ENCODE data around the gene FXYD4. TPM values are rescaled to one million over a fixed set of nuclear protein-coding genes. Genes with fewer than 3 reads are reported as not detected.

FXYD4 gene
- total RNA-seq, 2 experiments from 2014 or later: not detected

DNA sequence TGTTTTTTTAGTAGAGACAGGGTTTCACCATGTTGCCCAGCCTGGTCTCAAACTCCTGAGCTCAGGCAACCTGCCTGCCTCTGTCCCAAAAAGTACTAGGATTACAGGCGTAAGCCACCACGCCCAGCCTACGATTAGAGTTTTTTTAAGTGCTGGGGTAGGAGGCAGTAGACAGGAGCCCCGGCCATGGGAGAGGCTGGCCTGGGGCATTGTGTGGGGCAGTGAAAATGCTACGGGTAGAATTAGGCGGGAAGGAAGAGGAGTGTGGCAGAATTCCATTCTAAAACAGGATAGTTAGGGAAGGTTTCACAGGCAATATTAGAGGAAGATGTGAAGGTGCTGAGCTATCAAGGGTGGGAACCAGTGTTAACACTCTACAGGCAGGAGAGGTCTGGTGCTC is 31.3 kb upstream of the FXYD4 start:
- Mint-ChIP-seq H3K27ac (no peak overlapping the region), H3K36me3 (ENCODE audit: low read depth) (no peaks in the 10 kb centered on the region)

DNA sequence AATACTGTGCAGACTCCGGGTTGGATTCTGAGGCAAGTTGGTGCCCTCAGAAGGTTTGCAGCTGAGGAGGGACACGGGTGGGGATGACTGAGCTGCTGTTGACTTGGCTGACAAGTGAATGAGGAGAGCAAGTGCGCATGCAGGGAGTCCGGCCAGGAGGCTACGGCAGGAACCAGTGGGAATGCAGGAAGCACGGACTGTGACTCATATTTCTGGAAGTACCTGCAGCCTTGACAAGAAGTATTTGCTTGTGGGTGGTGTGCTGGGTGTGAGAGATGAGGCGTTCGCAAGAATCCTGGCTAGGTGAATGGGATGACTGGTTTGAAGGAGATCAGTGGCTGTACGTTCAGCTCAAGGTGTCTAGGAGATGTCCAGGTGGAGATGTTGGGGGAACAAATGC is 30.8 kb upstream of the FXYD4 start:
- POLR2A ChIA-PET: interaction anchor here (0.6 kb wide), 1 partner anchor 599 kb away, joined by 3 read pairs; no protein-coding TSS in a partner anchor
- no peak for ATAC-seq

More for the DNA sequence above, 31.3 kb upstream of the FXYD4 start:
- CTCF ChIA-PET: interaction anchor here (1.2 kb wide), 1 partner anchor 47 kb away, joined by 3 read pairs; no protein-coding TSS in a partner anchor
- DNase-seq (no peak), ATAC-seq (no peak)
- H3K9me3 Mint-ChIP-seq: no peaks in the 10 kb centered on the region
- intact Hi-C loops (cut with micrococcal nuclease): no loop called here
- POLR2A ChIA-PET: interaction anchor here (0.6 kb wide), 1 partner anchor 600 kb away, joined by 3 read pairs; no protein-coding TSS in a partner anchor
- no peak for TF ChIP-seq CTCF (IDR thresholded peaks at IDR 0.05)
- H3K4me3 Mint-ChIP-seq: no peak overlapping the region
- peaks cover 10% of the 10 kb centered on the region for H3K27me3 Mint-ChIP-seq
- H3K4me1 Mint-ChIP-seq (ENCODE audit: low read depth): no peaks in the 10 kb centered on the region

GRCh38 chr10:43341450-43341849 is 30.0 kb upstream of the FXYD4 start:
- no peaks in the 10 kb centered on the region for H3K36me3 Mint-ChIP-seq (ENCODE audit: low read depth)
- no peak for DNase-seq
- no peak for TF ChIP-seq CTCF (IDR thresholded peaks at IDR 0.05)
- ATAC-seq: no peak
- H3K4me3 Mint-ChIP-seq: no peak overlapping the region
- H3K9me3 Mint-ChIP-seq: no peaks in the 10 kb centered on the region
- ChIA-PET CTCF (no interaction called here), POLR2A (no interaction called here)
- H3K27me3 Mint-ChIP-seq: peaks cover 10% of the 10 kb centered on the region
- no peak overlapping the region for H3K27ac Mint-ChIP-seq
- intact Hi-C loops (cut with micrococcal nuclease): no loop called here
- H3K4me1 Mint-ChIP-seq (ENCODE audit: low read depth): no peaks in the 10 kb centered on the region

More for the DNA sequence above, 30.8 kb upstream of the FXYD4 start:
- peaks cover 10% of the 10 kb centered on the region for H3K27me3 Mint-ChIP-seq
- H3K36me3 Mint-ChIP-seq (ENCODE audit: low read depth): no peaks in the 10 kb centered on the region
- TF ChIP-seq CTCF (IDR thresholded peaks at IDR 0.05): no peak
- intact Hi-C loops (cut with micrococcal nuclease): no loop called here
- no peak overlapping the region for H3K27ac Mint-ChIP-seq
- no peak for DNase-seq
- no peak overlapping the region for H3K4me3 Mint-ChIP-seq
- no peaks in the 10 kb centered on the region for H3K9me3 Mint-ChIP-seq
- no peaks in the 10 kb centered on the region for H3K4me1 Mint-ChIP-seq (ENCODE audit: low read depth)
- CTCF ChIA-PET: interaction anchor here (1.2 kb wide), 1 partner anchor 47 kb away, joined by 3 read pairs; no protein-coding TSS in a partner anchor

DNA sequence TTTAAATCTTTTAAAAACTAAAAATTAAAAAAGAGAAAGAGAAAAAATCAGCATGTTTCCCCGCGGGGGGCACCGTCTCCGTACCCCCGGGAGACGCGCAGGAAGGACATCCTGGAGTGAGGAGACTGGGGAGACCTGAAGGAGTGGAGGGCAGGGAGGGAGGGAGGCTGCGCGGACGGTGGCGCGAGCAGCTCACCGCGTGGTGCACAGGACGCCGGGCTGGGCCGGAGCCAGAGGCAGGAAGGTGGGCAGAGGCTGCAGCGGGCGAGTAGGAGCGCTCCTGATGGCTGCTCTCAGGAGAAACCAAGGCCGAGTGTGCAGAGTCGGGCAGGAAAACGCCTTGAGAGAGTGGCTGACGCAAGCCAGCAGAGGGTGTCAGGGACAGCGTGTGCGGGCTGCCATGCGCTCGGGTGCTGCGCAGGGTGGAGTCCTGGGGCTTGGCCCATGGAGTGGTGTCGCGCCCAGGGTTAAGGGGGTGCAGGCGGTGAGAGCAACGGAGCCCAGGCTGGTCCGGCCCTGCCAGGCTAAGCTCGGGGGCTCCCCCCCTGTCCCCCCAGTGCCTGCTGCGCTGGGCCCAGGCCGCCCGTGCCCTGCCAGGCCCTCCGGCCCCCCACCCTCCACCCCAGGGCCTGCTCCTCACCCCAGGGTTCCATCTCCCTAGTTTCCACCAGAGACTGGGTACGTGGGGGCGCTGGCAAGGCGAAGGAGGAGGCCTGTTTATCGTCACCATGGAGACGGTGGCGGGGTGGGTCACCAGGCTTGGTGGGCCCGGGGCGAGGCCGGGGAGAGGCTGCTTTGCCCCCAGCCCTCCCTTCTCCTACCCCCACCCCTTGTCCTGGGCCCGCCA is 28.9 kb upstream of the FXYD4 start:
- Mint-ChIP-seq H3K4me3 (no peak overlapping the region), H3K9me3 (no peaks in the 10 kb centered on the region), H3K27ac (no peak overlapping the region), H3K27me3 (peaks cover 9% of the 10 kb centered on the region), H3K36me3 (ENCODE audit: low read depth) (no peaks in the 10 kb centered on the region), H3K4me1 (ENCODE audit: low read depth) (no peaks in the 10 kb centered on the region)
- ChIA-PET POLR2A (no interaction called here), CTCF (no interaction called here)
- intact Hi-C loops (cut with micrococcal nuclease): no loop called here
- ATAC-seq (no peak), DNase-seq (no peak)
- TF ChIP-seq CTCF (IDR thresholded peaks at IDR 0.05): no peak

- Mint-ChIP-seq H3K9me3 (no peaks in the 10 kb centered on the region), H3K4me1 (ENCODE audit: low read depth) (peaks cover 3% of the 10 kb centered on the region), H3K27me3 (peaks cover 9% of the 10 kb centered on the region), H3K4me3 (no peak overlapping the region), H3K36me3 (ENCODE audit: low read depth) (no peaks in the 10 kb centered on the region), H3K27ac (no peak overlapping the region)
- ChIA-PET POLR2A (no interaction called here), CTCF (no interaction called here)
- no peak for ATAC-seq
- intact Hi-C loops (cut with micrococcal nuclease): no loop called here
- TF ChIP-seq CTCF (IDR thresholded peaks at IDR 0.05): no peak
- DNase-seq: no peak
These were observed 28.3 kb upstream of the FXYD4 start for GRCh38 chr10:43343126-43343525.
